ENCODE data around the gene CDON. TPM values are rescaled to one million over a fixed set of nuclear protein-coding genes. Genes with fewer than 3 reads are reported as not detected.

Gene CDON
- total RNA-seq, 2 experiments from 2014 or later, result 1.7 to 1.8 TPM

- no peak for DNase-seq
- H3K27me3 Mint-ChIP-seq, result no peaks in the 10 kb centered on the region
- no peak overlapping the region for H3K27ac Mint-ChIP-seq
- POLR2A ChIA-PET, result no interaction called here
- CTCF ChIA-PET, result no interaction called here
- H3K9me3 Mint-ChIP-seq, result no peaks in the 10 kb centered on the region
- H3K4me3 Mint-ChIP-seq, result no peak overlapping the region
- no peaks in the 10 kb centered on the region for H3K36me3 Mint-ChIP-seq (ENCODE audit: low read depth)
- no peaks in the 10 kb centered on the region for H3K4me1 Mint-ChIP-seq
Observed at GRCh38 chr11:125951731-125952130, 110.9 kb downstream of the CDON start.

- Mint-ChIP-seq H3K4me1 (no peaks in the 10 kb centered on the region), H3K27ac (no peak overlapping the region), H3K9me3 (no peaks in the 10 kb centered on the region), H3K36me3 (ENCODE audit: low read depth) (no peaks in the 10 kb centered on the region), H3K4me3 (no peak overlapping the region), H3K27me3 (no peaks in the 10 kb centered on the region)
- ChIA-PET CTCF (no interaction called here), POLR2A (no interaction called here)
- DNase-seq, result no peak
Observed at GRCh38 chr11:125950696-125951651, 111.7 kb downstream of the CDON start.

GRCh38 chr11:125950178-125950490 lies 112.5 kb downstream of the CDON start:
- Mint-ChIP-seq H3K9me3 (no peaks in the 10 kb centered on the region), H3K27me3 (no peaks in the 10 kb centered on the region), H3K4me1 (no peaks in the 10 kb centered on the region), H3K36me3 (ENCODE audit: low read depth) (no peaks in the 10 kb centered on the region), H3K27ac (no peak overlapping the region), H3K4me3 (no peak overlapping the region)
- ChIA-PET POLR2A (no interaction called here), CTCF (no interaction called here)
- no peak for DNase-seq

- Mint-ChIP-seq H3K4me1 (no peaks in the 10 kb centered on the region), H3K36me3 (ENCODE audit: low read depth) (no peaks in the 10 kb centered on the region), H3K9me3 (no peaks in the 10 kb centered on the region), H3K27me3 (no peaks in the 10 kb centered on the region), H3K27ac (no peak overlapping the region), H3K4me3 (no peak overlapping the region)
- POLR2A ChIA-PET, result no interaction called here
- CTCF ChIA-PET, result no interaction called here
- no peak for DNase-seq
Observed at GRCh38 chr11:125949271-125950177, 113.1 kb downstream of the CDON start.

GRCh38 chr11:125948278-125949051 lies 114.2 kb downstream of the CDON start:
- H3K27ac Mint-ChIP-seq, result no peak overlapping the region
- H3K27me3 Mint-ChIP-seq, result no peaks in the 10 kb centered on the region
- POLR2A ChIA-PET, result no interaction called here
- H3K36me3 Mint-ChIP-seq (ENCODE audit: low read depth), result no peaks in the 10 kb centered on the region
- H3K4me3 Mint-ChIP-seq, result no peak overlapping the region
- CTCF ChIA-PET, result no interaction called here
- no peaks in the 10 kb centered on the region for H3K4me1 Mint-ChIP-seq
- no peaks in the 10 kb centered on the region for H3K9me3 Mint-ChIP-seq
- DNase-seq, result no peak

GRCh38 chr11:125947419-125948277 lies 115.0 kb downstream of the CDON start:
- Mint-ChIP-seq H3K9me3 (no peaks in the 10 kb centered on the region), H3K27ac (no peak overlapping the region), H3K27me3 (no peaks in the 10 kb centered on the region), H3K4me1 (no peaks in the 10 kb centered on the region), H3K36me3 (ENCODE audit: low read depth) (no peaks in the 10 kb centered on the region), H3K4me3 (no peak overlapping the region)
- no peak for DNase-seq
- CTCF ChIA-PET, result no interaction called here
- POLR2A ChIA-PET, result no interaction called here

- POLR2A ChIA-PET, result no interaction called here
- H3K36me3 Mint-ChIP-seq (ENCODE audit: low read depth), result no peaks in the 10 kb centered on the region
- CTCF ChIA-PET, result no interaction called here
- no peaks in the 10 kb centered on the region for H3K9me3 Mint-ChIP-seq
- DNase-seq, result no peak
- H3K27me3 Mint-ChIP-seq, result no peaks in the 10 kb centered on the region
- H3K4me3 Mint-ChIP-seq, result no peak overlapping the region
- peaks cover 2% of the 10 kb centered on the region for H3K4me1 Mint-ChIP-seq
- H3K27ac Mint-ChIP-seq, result no peak overlapping the region
Observed at GRCh38 chr11:125946712-125947418, 115.8 kb downstream of the CDON start.

GRCh38 chr11:125945797-125946520 lies 116.7 kb downstream of the CDON start, which contains the start of gene VSIG10L2:
VSIG10L2 (plus strand) TSS chr11:125946044; CDS start chr11:125946056, 12 bp downstream.
- CTCF ChIA-PET, result interaction anchor here (7.7 kb wide), 1 partner anchor 246 kb away, joined by 75 read pairs; no protein-coding TSS in a partner anchor
- no peaks in the 10 kb centered on the region for H3K27me3 Mint-ChIP-seq
- no peaks in the 10 kb centered on the region for H3K9me3 Mint-ChIP-seq
- no peak for DNase-seq
- no peak within 1 kb of the TSS for H3K4me3 Mint-ChIP-seq
- H3K36me3 Mint-ChIP-seq (ENCODE audit: low read depth), result no peaks in the 10 kb centered on the region
- POLR2A ChIA-PET, result no interaction called here
- peaks cover 2% of the 10 kb centered on the region for H3K4me1 Mint-ChIP-seq
- H3K27ac Mint-ChIP-seq, result no peak within 1 kb of the TSS

GRCh38 chr11:125945011-125945796 lies 117.5 kb downstream of the CDON start:
- Mint-ChIP-seq H3K27me3 (no peaks in the 10 kb centered on the region), H3K36me3 (ENCODE audit: low read depth) (no peaks in the 10 kb centered on the region), H3K9me3 (no peaks in the 10 kb centered on the region), H3K27ac (no peak overlapping the region), H3K4me1 (peaks cover 2% of the 10 kb centered on the region), H3K4me3 (no peak overlapping the region)
- POLR2A ChIA-PET, result no interaction called here
- DNase-seq, result no peak
- CTCF ChIA-PET, result interaction anchor here (7.7 kb wide), 1 partner anchor 247 kb away, joined by 75 read pairs; no protein-coding TSS in a partner anchor

GRCh38 chr11:125944350-125945010 lies 118.2 kb downstream of the CDON start:
- H3K27me3 Mint-ChIP-seq, result no peaks in the 10 kb centered on the region
- H3K4me1 Mint-ChIP-seq, result peaks cover 2% of the 10 kb centered on the region
- DNase-seq, result no peak
- H3K9me3 Mint-ChIP-seq, result no peaks in the 10 kb centered on the region
- CTCF ChIA-PET, result interaction anchor here (1.5 to 7.7 kb wide), 2 partner anchors 23 to 248 kb away, joined by 4 to 75 read pairs; no protein-coding TSS in a partner anchor
- H3K27ac Mint-ChIP-seq, result no peak overlapping the region
- H3K4me3 Mint-ChIP-seq, result no peak overlapping the region
- POLR2A ChIA-PET, result no interaction called here
- H3K36me3 Mint-ChIP-seq (ENCODE audit: low read depth), result no peaks in the 10 kb centered on the region

Data from activated CD4-positive, alpha-beta memory T cell treated with anti-CD3 and anti-CD28 coated beads, Interleukin-2, amount 10 ng/mL, durations not matched to agents 7 days and 5 days (primary cell).